IPS-15b (cell line): ENCODE measurements around the gene ARMCX4.
"Not testable (repeated sequence)": the region's sequence is repeated elsewhere in the genome, so short reads cannot be mapped to it uniquely, and the experiment has no call there.

Experiments
- H3K27me3 ChIP-seq: one replicate; pipeline ENCODE4 v1.6.1; 2013; ENCODE audit warnings: low read length; ENCODE audit not compliant: control insufficient read depth, insufficient read depth
- H3K36me3 ChIP-seq: one replicate; pipeline ENCODE4 v1.6.1; 2013; ENCODE audit warnings: low read length; ENCODE audit not compliant: control insufficient read depth, insufficient read depth
- H3K4me1 ChIP-seq: one replicate; pipeline ENCODE4 v1.6.1; 2013; ENCODE audit warnings: mild to moderate bottlenecking, low read length; ENCODE audit not compliant: control insufficient read depth, insufficient read depth
- H3K4me3 ChIP-seq: one replicate; pipeline ENCODE4 v1.5.1; 2013; ENCODE audit warnings: low read depth, low read length
- H3K9ac ChIP-seq: one replicate; pipeline ENCODE4 v1.6.1; 2013; ENCODE audit warnings: low read depth, mild to moderate bottlenecking, low read length
- H3K9me3 ChIP-seq: one replicate; pipeline ENCODE4 v1.6.1; 2013; ENCODE audit warnings: mild to moderate bottlenecking, low read length; ENCODE audit not compliant: control insufficient read depth, insufficient read depth

ARMCX4 gene

GRCh38 chrX:101488796-101489195 lies 3.5 kb downstream of the ARMCX4 start:
- Histone ChIP-seq H3K9me3 (peaks cover 4% of the 10 kb centered on the region), H3K9ac (no peak overlapping the region), H3K27me3 (no peaks in the 10 kb centered on the region), H3K4me3 (no peak overlapping the region), H3K4me1 (peaks cover 6% of the 10 kb centered on the region), H3K36me3 (peaks cover 4% of the 10 kb centered on the region)

- Histone ChIP-seq H3K9me3 (peaks cover 4% of the 10 kb centered on the region), H3K4me1 (no peaks in the 10 kb centered on the region), H3K36me3 (peaks cover 4% of the 10 kb centered on the region), H3K4me3 (no peak overlapping the region), H3K27me3 (no peaks in the 10 kb centered on the region), H3K9ac (no peak overlapping the region)
Measured at GRCh38 chrX:101491943-101492342, 6.7 kb downstream of the ARMCX4 start.

GRCh38 chrX:101493225-101493624 lies 8.0 kb downstream of the ARMCX4 start:
- no peaks in the 10 kb centered on the region for H3K27me3 ChIP-seq
- H3K36me3 ChIP-seq = no peaks in the 10 kb centered on the region
- H3K9ac ChIP-seq = no peak overlapping the region
- no peak overlapping the region for H3K4me3 ChIP-seq
- H3K4me1 ChIP-seq = no peaks in the 10 kb centered on the region
- H3K9me3 ChIP-seq = peaks cover 4% of the 10 kb centered on the region

- H3K9ac ChIP-seq, H3K9me3 ChIP-seq, H3K4me1 ChIP-seq, H3K27me3 ChIP-seq, H3K4me3 ChIP-seq, H3K36me3 ChIP-seq: not testable (repeated sequence)
Measured at GRCh38 chrX:101502929-101503328, 17.7 kb downstream of the ARMCX4 start.

GRCh38 chrX:101507372-101507771 lies 22.1 kb downstream of the ARMCX4 start:
- no peak overlapping the region for H3K9ac ChIP-seq
- no peak overlapping the region for H3K4me3 ChIP-seq
- no peaks in the 10 kb centered on the region for H3K4me1 ChIP-seq
- no peaks in the 10 kb centered on the region for H3K27me3 ChIP-seq
- no peaks in the 10 kb centered on the region for H3K9me3 ChIP-seq
- no peaks in the 10 kb centered on the region for H3K36me3 ChIP-seq

GRCh38 chrX:101507986-101508385 lies 22.7 kb downstream of the ARMCX4 start:
- no peaks in the 10 kb centered on the region for H3K9me3 ChIP-seq
- H3K4me3 ChIP-seq = no peak overlapping the region
- no peak overlapping the region for H3K9ac ChIP-seq
- no peaks in the 10 kb centered on the region for H3K27me3 ChIP-seq
- no peaks in the 10 kb centered on the region for H3K4me1 ChIP-seq
- H3K36me3 ChIP-seq = peaks cover 1% of the 10 kb centered on the region

- no peaks in the 10 kb centered on the region for H3K27me3 ChIP-seq
- no peak overlapping the region for H3K4me3 ChIP-seq
- H3K36me3 ChIP-seq = no peaks in the 10 kb centered on the region
- H3K4me1 ChIP-seq = no peaks in the 10 kb centered on the region
- H3K9me3 ChIP-seq = no peaks in the 10 kb centered on the region
- no peak overlapping the region for H3K9ac ChIP-seq
Measured at GRCh38 chrX:101530944-101531343, 45.7 kb downstream of the ARMCX4 start.
